GM10847 (cell line): ENCODE measurements around the gene PPARG.

ENCODE experiments used
- POLR2A ChIP-seq: IDR thresholded peaks from 2 replicates; pipeline ENCODE4 v1.6.1; 2011; ENCODE audit not compliant: insufficient read length; ENCODE audit errors: extremely low read depth

PPARG gene

GRCh38 chr3:12473511-12473910 is 184.6 kb downstream of the PPARG start:
- no peak for TF ChIP-seq POLR2A

- TF ChIP-seq POLR2A = no peak
These were observed 187.5 kb downstream of the PPARG start for GRCh38 chr3:12476238-12476897.

- no peak for TF ChIP-seq POLR2A
These were observed 188.4 kb downstream of the PPARG start for GRCh38 chr3:12477256-12477655.

GRCh38 chr3:12478326-12478725 is 189.5 kb downstream of the PPARG start:
- no peak for TF ChIP-seq POLR2A

- no peak for TF ChIP-seq POLR2A
These were observed 191.1 kb downstream of the PPARG start for GRCh38 chr3:12479919-12480427.

- no peak for TF ChIP-seq POLR2A
These were observed 194.5 kb downstream of the PPARG start for GRCh38 chr3:12483410-12483809.

GRCh38 chr3:12483872-12484197 is 195.0 kb downstream of the PPARG start:
- TF ChIP-seq POLR2A = no peak
